Measurements from ENCODE around the gene CDON. TPM values are rescaled to one million over a fixed set of nuclear protein-coding genes. Genes with fewer than 3 reads are reported as not detected.

Gene CDON
- total RNA-seq, 2 donors from 2014 or later = 10.4 to 17.7 TPM

DNA sequence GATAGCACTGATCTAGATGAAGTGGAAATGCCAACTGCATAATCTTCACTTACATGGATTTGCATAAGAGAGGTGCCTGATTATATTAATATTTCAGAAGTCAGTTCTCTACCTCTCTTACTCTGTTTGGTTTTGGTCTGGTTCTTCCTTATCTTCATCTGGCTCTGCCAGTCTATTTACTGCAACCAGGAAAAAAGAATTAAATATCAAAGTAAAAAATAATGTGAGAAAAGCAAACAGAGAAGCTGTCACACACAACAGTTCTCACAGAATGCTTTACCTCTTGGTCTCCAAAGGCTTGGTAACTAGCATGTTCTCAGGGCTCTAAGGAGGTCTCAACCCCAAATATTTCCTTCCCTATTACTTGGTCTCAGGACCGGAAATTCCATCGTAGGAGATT lies 110.1 kb downstream of the CDON start:
- DNase-seq (ENCODE audit: low spot score) (no peak), ATAC-seq (ENCODE audit: insufficient number of reproducible peaks, low FRiP score, low read depth) (no peak)
- no peaks in the 10 kb centered on the region for H3K4me1 ChIP-seq (ENCODE audit: control insufficient read depth in 1 of 2, low read depth in 2 of 2)
- H3K27ac ChIP-seq = no peak overlapping the region
- H3K9me3 ChIP-seq = no peaks in the 10 kb centered on the region
- no peak overlapping the region for H3K4me3 ChIP-seq
- H3K27me3 ChIP-seq (replicated peaks; ENCODE audit: insufficient read depth) = no peaks in the 10 kb centered on the region
- no peak for TF ChIP-seq CTCF (IDR thresholded peaks at IDR 0.05)
- no peaks in the 10 kb centered on the region for H3K36me3 ChIP-seq

DNA sequence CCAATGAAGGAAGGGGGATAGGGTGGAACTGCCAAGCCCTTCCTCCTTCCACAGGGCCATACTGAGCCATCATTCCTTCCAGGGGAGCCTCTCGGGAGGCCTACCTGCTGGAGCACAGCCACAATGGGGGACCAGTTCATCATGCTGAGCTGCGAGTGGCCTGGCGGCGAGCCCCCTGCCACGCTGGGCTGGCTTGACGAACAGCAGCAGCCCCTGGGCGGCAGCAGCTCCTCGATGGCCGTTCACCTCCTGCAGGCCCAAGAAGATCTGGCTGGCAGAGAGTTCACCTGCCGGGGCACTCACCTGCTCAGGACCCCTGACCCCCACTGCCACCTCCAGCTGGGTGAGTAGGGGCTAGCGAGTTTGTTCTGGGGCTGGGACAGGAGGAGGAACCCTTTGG lies 110.9 kb downstream of the CDON start:
- no peak for TF ChIP-seq CTCF (IDR thresholded peaks at IDR 0.05)

GRCh38 chr11:125950696-125951651 lies 111.7 kb downstream of the CDON start:
- DNase-seq (ENCODE audit: low spot score) (no peak), ATAC-seq (ENCODE audit: insufficient number of reproducible peaks, low FRiP score, low read depth) (no peak)
- Histone ChIP-seq H3K4me1 (ENCODE audit: control insufficient read depth in 1 of 2, low read depth in 2 of 2) (no peaks in the 10 kb centered on the region), H3K27ac (no peak overlapping the region), H3K4me3 (no peak overlapping the region), H3K9me3 (no peaks in the 10 kb centered on the region), H3K27me3 (replicated peaks; ENCODE audit: insufficient read depth) (no peaks in the 10 kb centered on the region), H3K36me3 (no peaks in the 10 kb centered on the region)
- TF ChIP-seq CTCF (IDR thresholded peaks at IDR 0.05) = no peak

More for the DNA sequence above, 110.9 kb downstream of the CDON start:
- no peaks in the 10 kb centered on the region for H3K9me3 ChIP-seq
- no peak for DNase-seq (ENCODE audit: low spot score)
- H3K36me3 ChIP-seq = no peaks in the 10 kb centered on the region
- H3K27ac ChIP-seq = no peak overlapping the region
- H3K27me3 ChIP-seq (replicated peaks; ENCODE audit: insufficient read depth) = no peaks in the 10 kb centered on the region
- H3K4me1 ChIP-seq (ENCODE audit: control insufficient read depth in 1 of 2, low read depth in 2 of 2) = no peaks in the 10 kb centered on the region
- H3K4me3 ChIP-seq = no peak overlapping the region
- no peak for ATAC-seq (ENCODE audit: insufficient number of reproducible peaks, low FRiP score, low read depth)

- no peaks in the 10 kb centered on the region for H3K4me1 ChIP-seq (ENCODE audit: control insufficient read depth in 1 of 2, low read depth in 2 of 2)
- H3K27ac ChIP-seq = no peak overlapping the region
- no peaks in the 10 kb centered on the region for H3K36me3 ChIP-seq
- no peak for TF ChIP-seq CTCF (IDR thresholded peaks at IDR 0.05)
- ATAC-seq (ENCODE audit: insufficient number of reproducible peaks, low FRiP score, low read depth) = no peak
- DNase-seq (ENCODE audit: low spot score) = no peak
- no peaks in the 10 kb centered on the region for H3K27me3 ChIP-seq (replicated peaks; ENCODE audit: insufficient read depth)
- no peak overlapping the region for H3K4me3 ChIP-seq
- no peaks in the 10 kb centered on the region for H3K9me3 ChIP-seq
These were observed 112.5 kb downstream of the CDON start for GRCh38 chr11:125950178-125950490.

DNA sequence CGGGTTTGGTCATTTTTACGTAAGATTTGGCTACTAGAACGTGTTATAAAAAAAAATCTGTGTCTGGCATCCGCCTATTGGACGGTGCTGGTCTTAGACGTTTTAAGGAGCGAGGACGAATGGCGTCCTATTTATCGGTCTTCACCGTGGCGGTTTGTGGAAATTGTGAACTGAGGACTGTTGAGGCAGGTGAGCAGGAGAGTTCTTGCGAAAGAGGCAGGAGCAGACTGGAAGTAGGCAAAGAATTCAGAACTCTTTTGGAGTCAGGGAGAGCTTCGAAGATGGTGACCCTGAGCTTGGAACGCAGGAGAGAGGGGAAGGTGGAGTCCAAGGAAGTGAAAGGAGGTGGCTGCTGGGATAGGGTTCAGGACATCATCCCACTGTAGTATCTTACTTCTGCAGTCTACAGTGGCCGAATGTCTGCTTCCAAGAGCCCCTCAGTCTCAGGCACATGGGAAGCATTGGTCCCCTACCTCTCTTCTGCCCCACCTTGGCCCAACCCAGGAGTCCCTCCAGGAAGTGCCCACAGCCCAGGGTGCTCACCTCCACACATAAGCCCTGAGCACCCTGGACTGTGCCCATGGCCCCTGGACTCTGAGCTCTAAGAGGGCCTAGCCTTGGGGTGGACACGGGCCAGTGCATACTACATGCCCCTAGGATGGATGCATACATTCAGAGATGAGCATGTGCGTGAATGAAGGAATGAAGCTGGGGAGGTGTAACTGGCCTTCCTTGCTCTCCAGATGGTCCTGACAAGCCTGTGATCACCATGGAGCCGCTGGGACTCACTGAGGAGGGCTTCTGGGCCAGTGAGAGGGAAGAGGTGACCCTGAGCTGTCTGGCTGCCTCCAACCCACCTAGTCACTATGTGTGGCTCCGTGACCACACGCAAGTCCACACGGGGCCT lies 113.1 kb downstream of the CDON start:
- no peak overlapping the region for H3K27ac ChIP-seq
- H3K27me3 ChIP-seq (replicated peaks; ENCODE audit: insufficient read depth) = no peaks in the 10 kb centered on the region
- no peaks in the 10 kb centered on the region for H3K9me3 ChIP-seq
- no peaks in the 10 kb centered on the region for H3K36me3 ChIP-seq
- no peak overlapping the region for H3K4me3 ChIP-seq
- no peak for TF ChIP-seq CTCF (IDR thresholded peaks at IDR 0.05)
- no peak for ATAC-seq (ENCODE audit: insufficient number of reproducible peaks, low FRiP score, low read depth)
- DNase-seq (ENCODE audit: low spot score) = no peak
- no peaks in the 10 kb centered on the region for H3K4me1 ChIP-seq (ENCODE audit: control insufficient read depth in 1 of 2, low read depth in 2 of 2)
